RPMI7951 (cell line): ENCODE results near the gene ITGA4. TPM values are rescaled to one million over a fixed set of nuclear protein-coding genes. Genes with fewer than 3 reads are reported as not detected.
A peak's percentile ranks its signal among the peaks of the same experiment; 100 is the strongest.

Experiments used
- DNase-seq: peaks from one replicate; pipeline ENCODE4 v3.0.0-alpha.2; 2012; ENCODE audit warnings: low read depth
- total RNA-seq: library from RNA; depleted of rRNA; stranded (reverse); fragments of >200 nt; shearing (Covaris generic); gene quantifications from 2 replicates; pipeline ENCODE4 v1.2.3, GENCODE V29; 2014

ITGA4 gene
- total RNA-seq, 1 experiment from 2014 or later, result 89.6 TPM

- no peak for DNase-seq
Observed at GRCh38 chr2:181458871-181459270, 1.7 kb downstream of the ITGA4 start.

GRCh38 chr2:181459621-181460021 lies 2.4 kb downstream of the ITGA4 start:
- DNase-seq, result peak; percentile 25

GRCh38 chr2:181461056-181461997 lies 4.1 kb downstream of the ITGA4 start:
- DNase-seq, result no peak

GRCh38 chr2:181462033-181462432 lies 4.8 kb downstream of the ITGA4 start:
- DNase-seq, result peak; percentile 34

GRCh38 chr2:181463588-181463987 lies 6.4 kb downstream of the ITGA4 start:
- no peak for DNase-seq

- no peak for DNase-seq
Observed at GRCh38 chr2:181464966-181465365, 7.8 kb downstream of the ITGA4 start.

GRCh38 chr2:181465676-181466375 lies 8.6 kb downstream of the ITGA4 start:
- DNase-seq, result peak; percentile 60

GRCh38 chr2:181466661-181467576 lies 9.7 kb downstream of the ITGA4 start:
- peak; percentile 60 for DNase-seq

GRCh38 chr2:181467966-181468707 lies 11.0 kb downstream of the ITGA4 start:
- no peak for DNase-seq

- no peak for DNase-seq
Observed at GRCh38 chr2:181468811-181469210, 11.6 kb downstream of the ITGA4 start.

GRCh38 chr2:181471226-181471625 lies 14.0 kb downstream of the ITGA4 start:
- no peak for DNase-seq

- DNase-seq, result peak; percentile 36
Observed at GRCh38 chr2:181471783-181472182, 14.6 kb downstream of the ITGA4 start.

- no peak for DNase-seq
Observed at GRCh38 chr2:181472990-181473389, 15.8 kb downstream of the ITGA4 start.

- no peak for DNase-seq
Observed at GRCh38 chr2:181474222-181474881, 17.2 kb downstream of the ITGA4 start.

GRCh38 chr2:181483211-181483610 lies 26.0 kb downstream of the ITGA4 start:
- DNase-seq, result peak; percentile 25

- no peak for DNase-seq
Observed at GRCh38 chr2:181483876-181484275, 26.7 kb downstream of the ITGA4 start.

- DNase-seq, result no peak
Observed at GRCh38 chr2:181484851-181485637, 27.9 kb downstream of the ITGA4 start.

- no peak for DNase-seq
Observed at GRCh38 chr2:181485638-181485946, 28.4 kb downstream of the ITGA4 start.

GRCh38 chr2:181499231-181499630 lies 42.0 kb downstream of the ITGA4 start:
- DNase-seq, result no peak

GRCh38 chr2:181500201-181500600 lies 43.0 kb downstream of the ITGA4 start:
- no peak for DNase-seq
